ENCODE results near the gene OSBP2.

The OSBP2 gene

GRCh38 chr22:30894371-30894740, 199.7 kb downstream of the OSBP2 start:
- no peak for DNase-seq (ENCODE audit: low read depth in 3 of 3)

- no peak for DNase-seq (ENCODE audit: low read depth in 3 of 3)
Measured at GRCh38 chr22:30902496-30903357, 208.1 kb downstream of the OSBP2 start.

GRCh38 chr22:30903876-30904460, 209.3 kb downstream of the OSBP2 start:
- DNase-seq (ENCODE audit: low read depth in 3 of 3): no peak

GRCh38 chr22:30905696-30906341, 211.1 kb downstream of the OSBP2 start:
- DNase-seq (ENCODE audit: low read depth in 3 of 3): no peak

GRCh38 chr22:30906411-30906810, 211.7 kb downstream of the OSBP2 start:
- no peak for DNase-seq (ENCODE audit: low read depth in 3 of 3)

GRCh38 chr22:30906946-30907345, 212.3 kb downstream of the OSBP2 start:
- DNase-seq (ENCODE audit: low read depth in 3 of 3): no peak

GRCh38 chr22:30908051-30908461, 213.4 kb downstream of the OSBP2 start:
- no peak for DNase-seq (ENCODE audit: low read depth in 3 of 3)

- no peak for DNase-seq (ENCODE audit: low read depth in 3 of 3)
Measured at GRCh38 chr22:30909306-30909705, 214.6 kb downstream of the OSBP2 start.

- no peak for DNase-seq (ENCODE audit: low read depth in 3 of 3)
Measured at GRCh38 chr22:30910358-30910757, 215.7 kb downstream of the OSBP2 start.

- DNase-seq (ENCODE audit: low read depth in 3 of 3): no peak
Measured at GRCh38 chr22:30918761-30919160, 224.1 kb downstream of the OSBP2 start.

- DNase-seq (ENCODE audit: low read depth in 3 of 3): no peak
Measured at GRCh38 chr22:30919973-30920372, 225.3 kb downstream of the OSBP2 start.

GRCh38 chr22:30920407-30920806, 225.7 kb downstream of the OSBP2 start:
- DNase-seq (ENCODE audit: low read depth in 3 of 3): peak; percentile 69 to 77 (median 72)

GRCh38 chr22:30921108-30921507, 226.4 kb downstream of the OSBP2 start:
- DNase-seq (ENCODE audit: low read depth in 3 of 3): no peak

- DNase-seq (ENCODE audit: low read depth in 3 of 3): peak; percentile 61 to 75 (median 66)
Measured at GRCh38 chr22:30922151-30922611, 227.5 kb downstream of the OSBP2 start.

GRCh38 chr22:30923168-30923900, 228.7 kb downstream of the OSBP2 start:
- DNase-seq (ENCODE audit: low read depth in 3 of 3): no peak

- no peak for DNase-seq (ENCODE audit: low read depth in 3 of 3)
Measured at GRCh38 chr22:30925667-30926066, 231.0 kb downstream of the OSBP2 start.

- no peak for DNase-seq (ENCODE audit: low read depth in 3 of 3)
Measured at GRCh38 chr22:30926706-30927105, 232.0 kb downstream of the OSBP2 start.

GRCh38 chr22:30927806-30928205, 233.1 kb downstream of the OSBP2 start:
- no peak for DNase-seq (ENCODE audit: low read depth in 3 of 3)

- DNase-seq (ENCODE audit: low read depth in 3 of 3): no peak
Measured at GRCh38 chr22:30928401-30928800, 233.7 kb downstream of the OSBP2 start.

- no peak for DNase-seq (ENCODE audit: low read depth in 3 of 3)
Measured at GRCh38 chr22:30930228-30930627, 235.6 kb downstream of the OSBP2 start.

- no peak for DNase-seq (ENCODE audit: low read depth in 3 of 3)
Measured at GRCh38 chr22:30931541-30932300, 237.0 kb downstream of the OSBP2 start.
